ENCODE measurements around the gene CCDC91.

DNA sequence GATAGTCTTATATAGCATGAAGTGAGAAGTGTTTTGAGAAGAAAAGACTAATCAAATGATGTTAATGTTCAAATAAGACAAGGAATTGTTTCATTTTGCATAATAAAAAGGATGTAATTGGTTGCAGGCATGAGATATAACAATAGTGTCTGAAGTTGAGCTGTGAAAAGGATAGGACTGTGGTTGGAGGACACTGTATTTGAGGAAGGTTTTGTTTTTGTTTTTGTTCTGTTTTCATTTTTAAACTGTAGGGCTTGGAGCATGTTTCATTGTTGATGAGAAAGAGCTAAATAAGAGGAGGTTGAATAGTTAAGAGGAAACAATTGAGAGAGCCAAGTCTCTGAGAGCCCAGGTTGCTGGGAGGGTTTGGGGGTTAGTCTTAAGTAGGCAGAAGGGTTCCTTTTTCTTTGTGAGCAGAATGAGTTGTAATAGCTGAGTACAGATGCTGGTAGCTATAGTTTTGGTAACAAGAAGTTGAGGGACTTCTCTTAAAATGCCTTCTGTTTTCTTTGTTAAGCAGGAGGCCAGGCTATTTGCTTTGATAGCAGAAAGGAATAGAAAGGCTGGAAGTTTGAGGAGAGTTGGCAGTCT, 58.4 kb downstream of the CCDC91 start:
- TF ChIP-seq, protein P1, sequence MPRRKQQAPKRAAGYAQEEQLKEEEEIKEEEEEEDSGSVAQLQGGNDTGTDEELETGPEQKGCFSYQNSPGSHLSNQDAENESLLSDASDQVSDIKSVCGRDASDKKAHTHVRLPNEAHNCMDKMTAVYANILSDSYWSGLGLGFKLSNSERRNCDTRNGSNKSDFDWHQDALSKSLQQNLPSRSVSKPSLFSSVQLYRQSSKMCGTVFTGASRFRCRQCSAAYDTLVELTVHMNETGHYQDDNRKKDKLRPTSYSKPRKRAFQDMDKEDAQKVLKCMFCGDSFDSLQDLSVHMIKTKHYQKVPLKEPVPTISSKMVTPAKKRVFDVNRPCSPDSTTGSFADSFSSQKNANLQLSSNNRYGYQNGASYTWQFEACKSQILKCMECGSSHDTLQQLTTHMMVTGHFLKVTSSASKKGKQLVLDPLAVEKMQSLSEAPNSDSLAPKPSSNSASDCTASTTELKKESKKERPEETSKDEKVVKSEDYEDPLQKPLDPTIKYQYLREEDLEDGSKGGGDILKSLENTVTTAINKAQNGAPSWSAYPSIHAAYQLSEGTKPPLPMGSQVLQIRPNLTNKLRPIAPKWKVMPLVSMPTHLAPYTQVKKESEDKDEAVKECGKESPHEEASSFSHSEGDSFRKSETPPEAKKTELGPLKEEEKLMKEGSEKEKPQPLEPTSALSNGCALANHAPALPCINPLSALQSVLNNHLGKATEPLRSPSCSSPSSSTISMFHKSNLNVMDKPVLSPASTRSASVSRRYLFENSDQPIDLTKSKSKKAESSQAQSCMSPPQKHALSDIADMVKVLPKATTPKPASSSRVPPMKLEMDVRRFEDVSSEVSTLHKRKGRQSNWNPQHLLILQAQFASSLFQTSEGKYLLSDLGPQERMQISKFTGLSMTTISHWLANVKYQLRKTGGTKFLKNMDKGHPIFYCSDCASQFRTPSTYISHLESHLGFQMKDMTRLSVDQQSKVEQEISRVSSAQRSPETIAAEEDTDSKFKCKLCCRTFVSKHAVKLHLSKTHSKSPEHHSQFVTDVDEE (CRISPR knock-in tag; IDR thresholded peaks at IDR 0.05) = no peak
- TF ChIP-seq ZNF8 (CRISPR knock-in tag; IDR thresholded peaks at IDR 0.05) (no peak), CSRNP3 (CRISPR knock-in tag; IDR thresholded peaks at IDR 0.05) (no peak), ARNTL (CRISPR knock-in tag; IDR thresholded peaks at IDR 0.05; ENCODE audit: borderline replicate concordance, low read depth) (no peak), TCF4 (CRISPR knock-in tag; IDR thresholded peaks at IDR 0.05; ENCODE audit: borderline replicate concordance) (no peak), RARB (CRISPR knock-in tag; IDR thresholded peaks at IDR 0.05) (no peak), ZFP3 (CRISPR knock-in tag; IDR thresholded peaks at IDR 0.05) (no peak)
- TF ChIP-seq, protein P2, sequence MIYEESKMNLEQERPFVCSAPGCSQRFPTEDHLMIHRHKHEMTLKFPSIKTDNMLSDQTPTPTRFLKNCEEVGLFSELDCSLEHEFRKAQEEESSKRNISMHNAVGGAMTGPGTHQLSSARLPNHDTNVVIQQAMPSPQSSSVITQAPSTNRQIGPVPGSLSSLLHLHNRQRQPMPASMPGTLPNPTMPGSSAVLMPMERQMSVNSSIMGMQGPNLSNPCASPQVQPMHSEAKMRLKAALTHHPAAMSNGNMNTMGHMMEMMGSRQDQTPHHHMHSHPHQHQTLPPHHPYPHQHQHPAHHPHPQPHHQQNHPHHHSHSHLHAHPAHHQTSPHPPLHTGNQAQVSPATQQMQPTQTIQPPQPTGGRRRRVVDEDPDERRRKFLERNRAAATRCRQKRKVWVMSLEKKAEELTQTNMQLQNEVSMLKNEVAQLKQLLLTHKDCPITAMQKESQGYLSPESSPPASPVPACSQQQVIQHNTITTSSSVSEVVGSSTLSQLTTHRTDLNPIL (CRISPR knock-in tag; IDR thresholded peaks at IDR 0.05; ENCODE audit: low read depth) = no peak

Measured in SK-N-SH treated with all-trans-retinoic acid at 6 μM for 48 hours (cell line).